HepG2 (cell line): ENCODE data around the gene GRHL1. TPM values are rescaled to one million over a fixed set of nuclear protein-coding genes. Genes with fewer than 3 reads are reported as not detected.

Source experiments
- ATAC-seq: fragments of 200-7000 bp; cut with Tn5 transposase; 3 replicates; pipeline ENCODE4 v1.9.1; 2020; ENCODE audit warnings: mild to moderate bottlenecking, moderate library complexity
- BruUV-seq: library from RNA; stranded (reverse); fragments of 400-500 nt; replicated peaks from 2 replicates; lab custom pipeline; 2021; lab: Mats Ljungman, UMichigan
- CTCF ChIA-PET: fragments of 300-600 bp; formaldehyde crosslinking; extraction: SDS; loops from one replicate; lab custom pipeline; 2021; ENCODE audit warnings: low total read pairs, inconsistent platforms, low intra/inter-chr PET ratio; lab: Yijun Ruan, JAX
- POLR2A ChIA-PET: fragments of 350-600 bp; sonication (Branson Sonifier 250); formaldehyde crosslinking; loops from one replicate; lab custom pipeline; 2020; ENCODE audit warnings: antibody characterized with exemption, inconsistent platforms; lab: Yijun Ruan, JAX
- DNase-seq: peaks from one replicate; pipeline ENCODE4 v3.0.0-alpha.2; 2015; ENCODE audit warnings: low spot score
- FAIRE-seq: peaks from 3 replicates; lab custom pipeline; 2011; peaks lifted over from hg19 to GRCh38; lab: Jason Lieb, UNC
- H2AFZ ChIP-seq: one replicate; pipeline ENCODE4 v1.6.1; 2011; ENCODE audit warnings: low read length, inconsistent platforms
- H3K27ac ChIP-seq: fragments of 300-600 bp; 3 replicates; pipeline ENCODE4 v1.8.0; 2011; ENCODE audit warnings: mixed run types, mild to moderate bottlenecking, mixed read lengths, low read length, inconsistent platforms; ENCODE audit not compliant: insufficient read depth; ENCODE audit errors: extremely low read length
- H3K27me3 ChIP-seq, 2 experiments: fragments of 200-600 bp in 1 of 2; 2 replicates in 1 of 2; 3 replicates in 1 of 2; pipeline versions ENCODE4 v1.6.0 to v1.8.0; 2011; ENCODE audit warnings: low read length in 2 of 2, mild to moderate bottlenecking in 2 of 2, moderate library complexity in 2 of 2, inconsistent platforms in 1 of 2; ENCODE audit not compliant: insufficient read depth in 2 of 2, control insufficient read depth in 1 of 2
- H3K36me3 ChIP-seq, 2 experiments: fragments of 200-600 bp in 1 of 2; replicated peaks in 1 of 2; 2 replicates in 1 of 2; 3 replicates in 1 of 2; pipeline versions ENCODE4 v1.5.1 to v1.8.0; 2011; ENCODE audit warnings: low read length in 2 of 2, inconsistent platforms in 1 of 2; ENCODE audit not compliant: insufficient read depth in 2 of 2, control insufficient read depth in 1 of 2
- H3K4me1 ChIP-seq: 2 replicates; pipeline ENCODE4 v1.5.1; 2012; ENCODE audit warnings: low read length, inconsistent platforms; ENCODE audit not compliant: insufficient read depth
- H3K4me2 ChIP-seq: 2 replicates; pipeline ENCODE4 v1.6.0; 2011; ENCODE audit warnings: low read depth, low read length, inconsistent platforms
- H3K4me3 ChIP-seq, 3 experiments: fragments of 200-600 bp in 1 of 3; sonication (generic), shearing (Covaris generic) in 1 of 3; replicated peaks in 1 of 3; 2 replicates each; pipeline ENCODE4 v1.5.1; 2011 to 2016; ENCODE audit warnings: low read length in 3 of 3, inconsistent platforms in 2 of 3, low read depth in 2 of 3, mild to moderate bottlenecking in 2 of 3, control low read depth in 1 of 3, mixed read lengths in 1 of 3; ENCODE audit not compliant: insufficient read depth in 1 of 3
- H3K79me2 ChIP-seq: one replicate; pipeline ENCODE4 v1.6.1; 2011; ENCODE audit warnings: low read length, inconsistent platforms; ENCODE audit not compliant: insufficient read depth
- H3K9ac ChIP-seq: 2 replicates; pipeline ENCODE4 v1.6.0; 2011; ENCODE audit warnings: mild to moderate bottlenecking, low read depth, low read length, inconsistent platforms; ENCODE audit not compliant: insufficient read depth
- H3K9me3 ChIP-seq: 2 replicates; pipeline ENCODE4 v1.5.1; 2012; ENCODE audit warnings: mild to moderate bottlenecking, low read length
- H4K20me1 ChIP-seq: 2 replicates; pipeline ENCODE4 v1.6.0; 2011; ENCODE audit warnings: inconsistent platforms, mild to moderate bottlenecking, low read length, moderate library complexity; ENCODE audit not compliant: insufficient read depth
- ETS1 ChIP-seq: sonication (generic); formaldehyde crosslinking; IDR thresholded peaks from 2 replicates; pipeline ENCODE4 v1.4.0; 2020; ENCODE audit warnings: missing genetic modification reagents
- HIVEP1 ChIP-seq: sonication (generic); formaldehyde crosslinking; IDR thresholded peaks from 2 replicates; pipeline ENCODE4 v1.4.0; 2020; ENCODE audit warnings: mild to moderate bottlenecking, missing genetic modification reagents
- NR2F6 ChIP-seq, 2 experiments: IDR thresholded peaks; 2 replicates each; pipeline ENCODE4 v1.6.1; 2016; ENCODE audit warnings: antibody characterized with exemption in 1 of 2, mild to moderate bottlenecking in 1 of 2
- POGZ ChIP-seq: sonication (generic); formaldehyde crosslinking; IDR thresholded peaks from 2 replicates; pipeline ENCODE4 v1.4.0; 2020; ENCODE audit warnings: mild to moderate bottlenecking, missing genetic modification reagents
- PTBP1 ChIP-seq: fragments of 200-400 bp; formaldehyde crosslinking; IDR thresholded peaks from 2 replicates; pipeline ENCODE4 v1.6.1; 2018; ENCODE audit warnings: low read length, low read depth; ENCODE audit not compliant: poor library complexity, severe bottlenecking
- SIN3A ChIP-seq: IDR thresholded peaks from 2 replicates; pipeline ENCODE4 v1.6.1; 2011; ENCODE audit warnings: low read depth, mild to moderate bottlenecking, control low read depth, low read length, borderline replicate concordance
- TFE3 ChIP-seq: IDR thresholded peaks from 2 replicates; pipeline ENCODE4 v1.6.1; 2016
- U2AF1 ChIP-seq: fragments of 200-400 bp; formaldehyde crosslinking; optimal IDR thresholded peaks from 2 replicates; pipeline ENCODE3; 2017; ENCODE audit warnings: mild to moderate bottlenecking, low read depth, low read length
- ZKSCAN1 ChIP-seq: fragments of 150-350 bp; IDR thresholded peaks from 2 replicates; pipeline ENCODE4 v1.6.1; 2014; ENCODE audit warnings: low read length
- ZNF564 ChIP-seq: sonication (generic); formaldehyde crosslinking; IDR thresholded peaks from 2 replicates; pipeline ENCODE4 v1.8.1; 2023; ENCODE audit warnings: mild to moderate bottlenecking, missing genetic modification reagents
- ZNF770 ChIP-seq: sonication (generic); formaldehyde crosslinking; IDR thresholded peaks from 2 replicates; pipeline ENCODE4 v1.5.0; 2020; ENCODE audit warnings: mild to moderate bottlenecking, missing genetic modification reagents
- ZNF782 ChIP-seq: sonication (generic); formaldehyde crosslinking; IDR thresholded peaks from 2 replicates; pipeline ENCODE4 v1.4.0; 2020; ENCODE audit warnings: missing genetic modification reagents, mild to moderate bottlenecking, borderline replicate concordance
- WGBS: methylation state at CpG from one replicate; pipeline ENCODE4 v1.1.6; 2017; ENCODE audit warnings: low lambda C conversion rate; 5-methylcytosine and 5-hydroxymethylcytosine counted together
- in situ Hi-C: cut with HindIII; loops from 2 replicates; pipeline ENCODE4 v1.10.0; 2017; ENCODE audit warnings: low pct_unique_long_range_greater_than_20kb; ENCODE audit not compliant: extremely low pct_ligation_motif_present
- intact Hi-C: fragments of 100-400 bp; cut with micrococcal nuclease; formaldehyde crosslinking; loops from one replicate; pipeline ENCODE4 v1.10.0; 2022; ENCODE audit not compliant: unreplicated experiment
- polyA plus RNA-seq, 8 experiments: library from polyadenylated mRNA; depleted of rRNA in 3 of 8; stranded (reverse) in 7 of 8; unstranded in 1 of 8; fragments of >200 nt; fragmentation: Illumina TruSeq in 4 of 8; extraction: Trizol in 4 of 8; gene quantifications; 2 replicates each; pipeline versions ENCODE4 v1.2.1 to v1.2.3, GENCODE V29; 2011 to 2016; ENCODE audit warnings: low read depth in 4 of 8, missing spikeins in 1 of 8, mixed read lengths in 1 of 8; ENCODE audit not compliant: insufficient read depth in 1 of 8
- total RNA-seq, 5 experiments: library from RNA; depleted of rRNA; stranded (reverse); fragments of >200 nt; fragmentation: Illumina TruSeq; extraction: Trizol; gene quantifications; 2 replicates each; pipeline ENCODE4 v1.2.3, GENCODE V29; 2016; ENCODE audit warnings: low read depth in 1 of 5

The GRHL1 gene
- total and polyA plus RNA-seq, 2 of the 13 experiments (the other 11 are each of a cell fraction or from before 2014, with no cell fraction given), result 9.3 to 12.0 TPM

GRCh38 chr2:9995059-9995458 is 43.6 kb downstream of the GRHL1 start:
- ATAC-seq, result no peak

GRCh38 chr2:9996321-9996720 is 44.8 kb downstream of the GRHL1 start:
- H3K9me3 ChIP-seq, result no peaks in the 10 kb centered on the region
- H2AFZ ChIP-seq, result no peak overlapping the region
- BruUV-seq, result TSS peak; percentile 24
- ATAC-seq (no peak), DNase-seq (no peak), FAIRE-seq (no peak)
- H3K36me3 ChIP-seq, result peaks cover 18 to 79% of the 10 kb centered on the region in 2 experiments
- H3K27ac ChIP-seq, result no peak overlapping the region
- in situ Hi-C loops (no loop called here), intact Hi-C loops (no loop called here)
- no peaks in the 10 kb centered on the region for H3K4me1 ChIP-seq
- WGBS, result over 99% methylated on average over 7 of the region's 7 CpGs
- H3K9ac ChIP-seq, result no peak overlapping the region
- no peaks in the 10 kb centered on the region for H4K20me1 ChIP-seq
- no peaks in the 10 kb centered on the region for H3K79me2 ChIP-seq
- POLR2A ChIA-PET, result no interaction called here
- H3K4me3 ChIP-seq, result no peak overlapping the region
- no peak overlapping the region for H3K4me2 ChIP-seq
- H3K27me3 ChIP-seq, result no peaks in the 10 kb centered on the region
- CTCF ChIA-PET, result no interaction called here
- TF ChIP-seq ZNF770 (CRISPR knock-in tag), result no peak
- no peak for TF ChIP-seq ZNF782 (CRISPR knock-in tag)
- TF ChIP-seq PTBP1, result no peak
- no peak for TF ChIP-seq SIN3A
- no peak for TF ChIP-seq TFE3

More at GRCh38 chr2:9995059-9995458, 43.6 kb downstream of the GRHL1 start:
- intact Hi-C loops (no loop called here), in situ Hi-C loops (no loop called here)
- DNase-seq, result no peak
- CTCF ChIA-PET, result no interaction called here
- Histone ChIP-seq H3K36me3 (peaks cover 17 to 77% of the 10 kb centered on the region in 2 experiments), H3K4me3 (no peak overlapping the region), H3K27ac (no peak overlapping the region), H3K27me3 (no peaks in the 10 kb centered on the region), H3K79me2 (no peaks in the 10 kb centered on the region), H3K9me3 (no peaks in the 10 kb centered on the region), H3K9ac (no peak overlapping the region), H2AFZ (no peak overlapping the region), H3K4me1 (no peaks in the 10 kb centered on the region)
- TF ChIP-seq NR2F6 (IDR thresholded peaks at IDR 0.05) (no peak), NR2F6 (CRISPR knock-in tag; IDR thresholded peaks at IDR 0.05) (no peak), HIVEP1 (no peak), ZNF564 (no peak), POGZ (CRISPR knock-in tag) (no peak), U2AF1 (no peak), ZKSCAN1 (no peak), ETS1 (CRISPR knock-in tag) (no peak)
- TF ChIP-seq, all 625 proteins: peak for 0
- no peak for FAIRE-seq
- BruUV-seq, result no TSS peak
- WGBS, result over 99% methylated on average over 5 of the region's 5 CpGs
- POLR2A ChIA-PET, result no interaction called here
- Histone ChIP-seq H4K20me1 (no peaks in the 10 kb centered on the region), H3K4me2 (no peak overlapping the region)
